Stimulated activated CD8-positive, alpha-beta memory T cell treated with anti-CD3 and anti-CD28 coated beads, Interleukin-2, amount 100 ng/mL, for 1 hour (primary cell): Measurements from ENCODE around the gene NDUFB10.
A peak's percentile ranks its signal among the peaks of the same experiment; 100 is the strongest.

Source experiments
- DNase-seq, 2 donors: peaks; one replicate each; pipeline ENCODE4 v3.0.0-alpha.2; 2020; ENCODE audit warnings: low read depth in 2 of 2

Gene NDUFB10

GRCh38 chr16:1971796-1972489 lies 12.6 kb downstream of the NDUFB10 start, which contains the start of gene TBL3:
TSS of gene TBL3 (plus strand) at chr16:1972053. CDS start at chr16:1972165, 112 bp downstream.
- DNase-seq: peak; percentile 94

- DNase-seq: no peak
Observed at GRCh38 chr16:1972490-1972877, 13.1 kb downstream of the NDUFB10 start.

- no peak for DNase-seq
Observed at GRCh38 chr16:1973461-1974156, 14.3 kb downstream of the NDUFB10 start.

- no peak for DNase-seq
Observed at GRCh38 chr16:1974157-1975070, 15.1 kb downstream of the NDUFB10 start.

GRCh38 chr16:1975432-1976215 lies 16.3 kb downstream of the NDUFB10 start:
- no peak for DNase-seq

GRCh38 chr16:1976216-1976520 lies 16.8 kb downstream of the NDUFB10 start:
- DNase-seq: no peak

GRCh38 chr16:1976951-1977874 lies 17.9 kb downstream of the NDUFB10 start:
- DNase-seq: no peak

- no peak for DNase-seq
Observed at GRCh38 chr16:1977875-1978268, 18.5 kb downstream of the NDUFB10 start.

- no peak for DNase-seq
Observed at GRCh38 chr16:1978476-1979120, 19.3 kb downstream of the NDUFB10 start.

- no peak for DNase-seq
Observed at GRCh38 chr16:1979271-1980029, 20.1 kb downstream of the NDUFB10 start.

GRCh38 chr16:1980030-1980769 lies 20.9 kb downstream of the NDUFB10 start:
- DNase-seq: no peak

GRCh38 chr16:1980770-1981087 lies 21.4 kb downstream of the NDUFB10 start:
- no peak for DNase-seq

GRCh38 chr16:1981398-1981836 lies 22.1 kb downstream of the NDUFB10 start, which contains the start of gene NOXO1:
TSS of gene NOXO1 (minus strand) at chr16:1981469. CDS start at chr16:1981179, 290 bp downstream.
- DNase-seq: no peak

GRCh38 chr16:1982013-1982433 lies 22.7 kb downstream of the NDUFB10 start:
- no peak for DNase-seq

GRCh38 chr16:1982991-1983543 lies 23.7 kb downstream of the NDUFB10 start:
- DNase-seq: no peak

- peak in 1 of 2 donors; percentile 31 for DNase-seq
Observed at GRCh38 chr16:1983544-1984346, 24.4 kb downstream of the NDUFB10 start, which contains the start of gene GFER. TSS of gene GFER (plus strand) at chr16:1984193. CDS start at chr16:1984219, 26 bp downstream.
